Skeletal muscle tissue (tissue), 4 donors: ENCODE results near the gene RXRA. TPM values are rescaled to one million over a fixed set of nuclear protein-coding genes. Genes with fewer than 3 reads are reported as not detected.

ENCODE experiments used
- H3K27ac ChIP-seq: one replicate; pipeline ENCODE4 v1.7.0; 2013; ENCODE audit warnings: mild to moderate bottlenecking, low read depth, low read length, inconsistent platforms
- H3K27me3 ChIP-seq, 3 donors: one replicate each; pipeline ENCODE4 v1.7.0; 2013; ENCODE audit warnings: low read length in 3 of 3; ENCODE audit not compliant: control insufficient read depth in 3 of 3, insufficient read depth in 3 of 3
- H3K36me3 ChIP-seq, 3 donors: one replicate each; pipeline ENCODE4 v1.7.0; 2013; ENCODE audit warnings: low read length in 3 of 3; ENCODE audit not compliant: control insufficient read depth in 3 of 3, insufficient read depth in 3 of 3
- H3K4me1 ChIP-seq, 3 donors: one replicate each; pipeline ENCODE4 v1.7.0; 2013; ENCODE audit warnings: low read length in 3 of 3, mild to moderate bottlenecking in 3 of 3; ENCODE audit not compliant: control insufficient read depth in 3 of 3, insufficient read depth in 3 of 3
- H3K4me3 ChIP-seq, 3 donors: one replicate each; pipeline ENCODE4 v1.7.0; 2013; ENCODE audit warnings: low read length in 3 of 3
- H3K9ac ChIP-seq, 3 donors: one replicate each; pipeline ENCODE4 v1.7.0; 2013; ENCODE audit warnings: low read length in 3 of 3, mild to moderate bottlenecking in 3 of 3, moderate library complexity in 2 of 3, low read depth in 1 of 3
- H3K9me3 ChIP-seq, 3 donors: one replicate each; pipeline ENCODE4 v1.7.0; 2013; ENCODE audit warnings: low read length in 3 of 3; ENCODE audit not compliant: control insufficient read depth in 3 of 3
- total RNA-seq: library from RNA; depleted of rRNA; stranded (reverse); fragments of >200 nt; gene quantifications from one replicate; pipeline ENCODE4 v1.2.3, GENCODE V29; 2014
- donor health status: Osteomylitis.

The RXRA gene
- total RNA-seq, 1 donor from 2014 or later = 11.5 TPM

GRCh38 chr9:134293611-134294152 lies 32.6 kb upstream of the RXRA start:
- Histone ChIP-seq H3K9me3 (no peaks in the 10 kb centered on the region), H3K27me3 (peaks cover 0 to 4% (median 0%) of the 10 kb centered on the region in 3 donors), H3K4me1 (peaks cover 19 to 26% (median 25%) of the 10 kb centered on the region in 3 donors), H3K4me3 (peak overlapping the region in 2 of 3 donors; percentile 50 to 56), H3K27ac (no peak overlapping the region), H3K36me3 (no peaks in the 10 kb centered on the region), H3K9ac (peak overlapping the region in 2 of 3 donors; percentile 21 to 68)

- Histone ChIP-seq H3K9me3 (no peaks in the 10 kb centered on the region), H3K27me3 (peaks cover 0 to 4% (median 0%) of the 10 kb centered on the region in 3 donors), H3K36me3 (no peaks in the 10 kb centered on the region), H3K4me3 (peak overlapping the region in 2 of 3 donors; percentile 50 to 56), H3K9ac (peak overlapping the region in 2 of 3 donors; percentile 21 to 68), H3K4me1 (peaks cover 19 to 26% (median 25%) of the 10 kb centered on the region in 3 donors), H3K27ac (no peak overlapping the region)
Measured at GRCh38 chr9:134294153-134295071, 31.8 kb upstream of the RXRA start.

GRCh38 chr9:134295101-134295745 lies 31.0 kb upstream of the RXRA start:
- no peaks in the 10 kb centered on the region for H3K27me3 ChIP-seq
- H3K36me3 ChIP-seq = no peaks in the 10 kb centered on the region
- H3K9ac ChIP-seq = no peak overlapping the region
- H3K4me3 ChIP-seq = no peak overlapping the region
- no peak overlapping the region for H3K27ac ChIP-seq
- H3K4me1 ChIP-seq = peaks cover 19 to 26% (median 25%) of the 10 kb centered on the region in 3 donors
- H3K9me3 ChIP-seq = no peaks in the 10 kb centered on the region

- no peaks in the 10 kb centered on the region for H3K27me3 ChIP-seq
Measured at GRCh38 chr9:134295746-134296250, 30.5 kb upstream of the RXRA start.

GRCh38 chr9:134296301-134297082 lies 29.8 kb upstream of the RXRA start:
- H3K9ac ChIP-seq = no peak overlapping the region
- H3K4me3 ChIP-seq = no peak overlapping the region
- no peaks in the 10 kb centered on the region for H3K36me3 ChIP-seq
- H3K4me1 ChIP-seq = peaks cover 11 to 20% (median 18%) of the 10 kb centered on the region in 3 donors
- H3K27me3 ChIP-seq = no peaks in the 10 kb centered on the region
- H3K9me3 ChIP-seq = no peaks in the 10 kb centered on the region
- H3K27ac ChIP-seq = no peak overlapping the region

More at GRCh38 chr9:134295746-134296250, 30.5 kb upstream of the RXRA start:
- Histone ChIP-seq H3K4me3 (no peak overlapping the region), H3K27ac (no peak overlapping the region), H3K4me1 (peaks cover 18 to 26% (median 25%) of the 10 kb centered on the region in 3 donors), H3K9me3 (no peaks in the 10 kb centered on the region), H3K36me3 (no peaks in the 10 kb centered on the region), H3K9ac (no peak overlapping the region)

- Histone ChIP-seq H3K36me3 (no peaks in the 10 kb centered on the region), H3K4me3 (no peak overlapping the region), H3K27me3 (no peaks in the 10 kb centered on the region)
Measured at GRCh38 chr9:134297083-134297410, 29.2 kb upstream of the RXRA start.

GRCh38 chr9:134297576-134297975 lies 28.7 kb upstream of the RXRA start:
- Histone ChIP-seq H3K27ac (no peak overlapping the region), H3K36me3 (no peaks in the 10 kb centered on the region), H3K27me3 (no peaks in the 10 kb centered on the region), H3K9ac (no peak overlapping the region), H3K4me1 (peaks cover 3 to 15% (median 13%) of the 10 kb centered on the region in 3 donors), H3K9me3 (no peaks in the 10 kb centered on the region), H3K4me3 (no peak overlapping the region)

More at GRCh38 chr9:134297083-134297410, 29.2 kb upstream of the RXRA start:
- H3K4me1 ChIP-seq = peaks cover 5 to 15% (median 14%) of the 10 kb centered on the region in 3 donors
- H3K27ac ChIP-seq = no peak overlapping the region
- no peak overlapping the region for H3K9ac ChIP-seq
- H3K9me3 ChIP-seq = no peaks in the 10 kb centered on the region

GRCh38 chr9:134298000-134298399 lies 28.3 kb upstream of the RXRA start:
- Histone ChIP-seq H3K4me1 (peaks cover 3 to 14% (median 13%) of the 10 kb centered on the region in 3 donors), H3K9ac (no peak overlapping the region), H3K9me3 (no peaks in the 10 kb centered on the region), H3K27me3 (no peaks in the 10 kb centered on the region), H3K36me3 (no peaks in the 10 kb centered on the region), H3K27ac (no peak overlapping the region), H3K4me3 (no peak overlapping the region)

GRCh38 chr9:134299068-134299467 lies 27.2 kb upstream of the RXRA start:
- no peak overlapping the region for H3K9ac ChIP-seq
- H3K36me3 ChIP-seq = no peaks in the 10 kb centered on the region
- H3K4me1 ChIP-seq = peaks cover under 1 to 5% (median 4%) of the 10 kb centered on the region in 3 donors
- H3K4me3 ChIP-seq = no peak overlapping the region
- no peak overlapping the region for H3K27ac ChIP-seq
- H3K27me3 ChIP-seq = no peaks in the 10 kb centered on the region
- H3K9me3 ChIP-seq = no peaks in the 10 kb centered on the region
